ENCODE measurements around the gene GPHA2.
A peak's percentile ranks its signal among the peaks of the same experiment; 100 is the strongest.

The GPHA2 gene

GRCh38 chr11:64923944-64924909, 11.5 kb downstream of the GPHA2 start, which contains the start of gene PPP2R5B:
TSS of gene PPP2R5B (plus strand) at chr11:64924689. CDS start at chr11:64925735, 1,046 bp downstream.
- peak; percentile 73 for TF ChIP-seq TCF12 (IDR thresholded peaks at IDR 0.05; ENCODE audit: low read depth)
- TF ChIP-seq USF1 (IDR thresholded peaks at IDR 0.05) = peak; percentile 58; the same call in 1 of the 2 replicates
- TF ChIP-seq MAX (IDR thresholded peaks at IDR 0.05) = peak; percentile 63; the same call in 1 of the 2 replicates
- TF ChIP-seq FOXM1 (IDR thresholded peaks at IDR 0.05; ENCODE audit: borderline replicate concordance, low read depth) = no peak
- 0 out of 2 replicates have a peak, but pooled peaks have one; percentile 50 for TF ChIP-seq TAF1 (IDR thresholded peaks at IDR 0.05; ENCODE audit: low read depth)
- no peak for TF ChIP-seq ZBTB7A (IDR thresholded peaks at IDR 0.05; ENCODE audit: low read depth)
- TF ChIP-seq YY1 (IDR thresholded peaks at IDR 0.05; ENCODE audit: low read depth) = peak; percentile 61
- no peak for TF ChIP-seq CEBPB (IDR thresholded peaks at IDR 0.05)
- no peak for TF ChIP-seq REST (IDR thresholded peaks at IDR 0.05; ENCODE audit: low read depth)
- TF ChIP-seq NFIC (IDR thresholded peaks at IDR 0.05) = peak; percentile 24; the same call in 1 of the 2 replicates
- TF ChIP-seq RAD21 (IDR thresholded peaks at IDR 0.05; ENCODE audit: low read depth) = no peak
- TF ChIP-seq EGR1 (IDR thresholded peaks at IDR 0.05) = no peak
- peak; percentile 27; the same call in 1 of the 2 replicates for TF ChIP-seq TEAD4 (IDR thresholded peaks at IDR 0.05)
- TF ChIP-seq EP300 (IDR thresholded peaks at IDR 0.05; ENCODE audit: borderline replicate concordance) = peak; percentile 45
- TF ChIP-seq CREB1 (IDR thresholded peaks at IDR 0.05; ENCODE audit: low read depth) = peak; percentile 74

- TF ChIP-seq EGR1 (IDR thresholded peaks at IDR 0.05) (no peak), EP300 (IDR thresholded peaks at IDR 0.05; ENCODE audit: borderline replicate concordance) (no peak), MAX (IDR thresholded peaks at IDR 0.05) (no peak), ZBTB7A (IDR thresholded peaks at IDR 0.05; ENCODE audit: low read depth) (no peak), CREB1 (IDR thresholded peaks at IDR 0.05; ENCODE audit: low read depth) (no peak), RAD21 (IDR thresholded peaks at IDR 0.05; ENCODE audit: low read depth) (no peak), NFIC (IDR thresholded peaks at IDR 0.05) (no peak), YY1 (IDR thresholded peaks at IDR 0.05; ENCODE audit: low read depth) (no peak), FOXM1 (IDR thresholded peaks at IDR 0.05; ENCODE audit: borderline replicate concordance, low read depth) (no peak), USF1 (IDR thresholded peaks at IDR 0.05) (no peak), TEAD4 (IDR thresholded peaks at IDR 0.05) (no peak)
Observed at GRCh38 chr11:64923151-64923661, 12.5 kb downstream of the GPHA2 start.

- TF ChIP-seq CREB1 (IDR thresholded peaks at IDR 0.05; ENCODE audit: low read depth) (no peak), ZBTB7A (IDR thresholded peaks at IDR 0.05; ENCODE audit: low read depth) (no peak), USF1 (IDR thresholded peaks at IDR 0.05) (no peak), REST (IDR thresholded peaks at IDR 0.05; ENCODE audit: low read depth) (no peak)
Observed at GRCh38 chr11:64921384-64921783, 14.3 kb downstream of the GPHA2 start.

- TF ChIP-seq REST (IDR thresholded peaks at IDR 0.05; ENCODE audit: low read depth) = no peak
- no peak for TF ChIP-seq ZBTB7A (IDR thresholded peaks at IDR 0.05; ENCODE audit: low read depth)
- no peak for TF ChIP-seq CEBPB (IDR thresholded peaks at IDR 0.05)
- no peak for TF ChIP-seq TAF1 (IDR thresholded peaks at IDR 0.05; ENCODE audit: low read depth)
- no peak for TF ChIP-seq NFIC (IDR thresholded peaks at IDR 0.05)
- no peak for TF ChIP-seq MAX (IDR thresholded peaks at IDR 0.05)
- no peak for TF ChIP-seq EP300 (IDR thresholded peaks at IDR 0.05; ENCODE audit: borderline replicate concordance)
- no peak for TF ChIP-seq FOXM1 (IDR thresholded peaks at IDR 0.05; ENCODE audit: borderline replicate concordance, low read depth)
Observed at GRCh38 chr11:64920124-64920523, 15.6 kb downstream of the GPHA2 start.
